Ishikawa (cell line): ENCODE measurements around the gene METRN.

Source experiments
- CEBPB ChIP-seq: IDR thresholded peaks from 2 replicates; pipeline ENCODE4 v1.6.1; 2012
- CREB1 ChIP-seq: IDR thresholded peaks from 2 replicates; pipeline ENCODE4 v1.6.1; 2012; ENCODE audit warnings: low read depth
- EGR1 ChIP-seq: IDR thresholded peaks from 2 replicates; pipeline ENCODE4 v1.6.1; 2012
- EP300 ChIP-seq: IDR thresholded peaks from 2 replicates; pipeline ENCODE4 v1.6.1; 2012; ENCODE audit warnings: borderline replicate concordance
- FOXM1 ChIP-seq: IDR thresholded peaks from 2 replicates; pipeline ENCODE4 v1.6.1; 2012; ENCODE audit warnings: low read depth, borderline replicate concordance
- NFIC ChIP-seq: IDR thresholded peaks from 2 replicates; pipeline ENCODE4 v1.6.1; 2012
- RAD21 ChIP-seq: IDR thresholded peaks from 2 replicates; pipeline ENCODE4 v1.6.1; 2012; ENCODE audit warnings: low read depth
- TAF1 ChIP-seq: IDR thresholded peaks from 2 replicates; pipeline ENCODE4 v1.6.1; 2012; ENCODE audit warnings: low read depth, mild to moderate bottlenecking
- TCF12 ChIP-seq: IDR thresholded peaks from 2 replicates; pipeline ENCODE4 v1.6.1; 2012; ENCODE audit warnings: low read depth
- TEAD4 ChIP-seq: IDR thresholded peaks from 2 replicates; pipeline ENCODE4 v1.6.1; 2012
- YY1 ChIP-seq: IDR thresholded peaks from 2 replicates; pipeline ENCODE4 v1.6.1; 2012; ENCODE audit warnings: low read depth
- ZBTB7A ChIP-seq: IDR thresholded peaks from 2 replicates; pipeline ENCODE4 v1.6.1; 2012; ENCODE audit warnings: low read depth
- TF ChIP-seq, protein P1 (sequence below): IDR thresholded peaks from 2 replicates; pipeline ENCODE4 v1.6.1; 2012; ENCODE audit warnings: low read depth, mild to moderate bottlenecking
- TF ChIP-seq, protein P2 (sequence below): IDR thresholded peaks from 2 replicates; pipeline ENCODE4 v1.6.1; 2012
- TF ChIP-seq, protein P3 (sequence below): IDR thresholded peaks from 2 replicates; pipeline ENCODE4 v1.6.1; 2012

The METRN gene

DNA sequence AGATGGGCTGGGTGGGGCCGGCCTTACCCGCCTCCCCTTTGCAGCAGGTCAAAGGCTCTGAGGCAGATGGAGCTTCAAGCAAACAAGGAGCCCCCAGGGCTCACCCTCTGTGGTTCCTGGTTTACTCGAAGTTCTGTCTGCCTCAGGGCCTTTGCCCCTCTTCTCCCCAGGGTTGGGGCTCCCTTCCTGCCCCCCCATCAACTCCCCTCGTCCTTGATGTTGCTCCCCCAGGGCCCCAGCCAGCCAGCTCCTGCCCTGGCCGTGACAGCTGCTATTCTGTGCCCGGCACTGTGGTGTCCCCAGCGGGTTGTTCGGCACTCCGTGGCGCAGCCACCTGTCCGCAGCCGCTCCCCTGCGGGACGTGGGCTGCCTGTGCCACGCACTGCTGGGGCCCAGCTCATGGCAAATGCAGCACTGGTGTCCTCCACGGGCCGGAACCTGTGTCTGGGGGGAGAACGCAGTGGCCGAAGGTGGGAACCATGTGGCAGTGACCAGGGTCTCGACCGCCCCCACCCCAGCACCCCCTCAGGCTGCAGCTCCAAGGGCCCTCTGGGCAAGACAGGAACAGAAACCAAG lies 4.3 kb upstream of the METRN start:
- TF ChIP-seq CREB1 = no peak

DNA sequence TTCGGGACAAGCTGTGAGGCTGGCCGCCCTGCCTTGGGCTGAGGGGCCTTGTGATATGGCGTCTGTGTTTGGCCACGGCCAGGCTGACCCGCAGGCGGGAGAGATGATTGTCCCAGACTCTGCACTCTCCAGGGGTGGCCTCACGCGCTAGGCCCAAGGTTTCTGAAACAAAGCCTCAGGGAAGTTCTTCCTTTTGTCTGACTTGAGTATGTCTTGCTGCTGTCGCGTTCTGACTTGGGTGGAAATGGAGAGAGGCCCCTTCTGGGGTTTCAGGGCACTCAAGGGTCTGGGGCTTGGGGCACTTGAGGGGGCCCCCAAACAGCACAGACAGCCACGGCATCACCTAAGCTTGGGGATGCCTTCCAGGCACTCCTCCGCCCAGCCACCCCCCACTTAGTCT lies 3.8 kb upstream of the METRN start:
- TF ChIP-seq NFIC (no peak), ZBTB7A (no peak), CEBPB (no peak), TCF12 (no peak)
- TF ChIP-seq, protein P1, sequence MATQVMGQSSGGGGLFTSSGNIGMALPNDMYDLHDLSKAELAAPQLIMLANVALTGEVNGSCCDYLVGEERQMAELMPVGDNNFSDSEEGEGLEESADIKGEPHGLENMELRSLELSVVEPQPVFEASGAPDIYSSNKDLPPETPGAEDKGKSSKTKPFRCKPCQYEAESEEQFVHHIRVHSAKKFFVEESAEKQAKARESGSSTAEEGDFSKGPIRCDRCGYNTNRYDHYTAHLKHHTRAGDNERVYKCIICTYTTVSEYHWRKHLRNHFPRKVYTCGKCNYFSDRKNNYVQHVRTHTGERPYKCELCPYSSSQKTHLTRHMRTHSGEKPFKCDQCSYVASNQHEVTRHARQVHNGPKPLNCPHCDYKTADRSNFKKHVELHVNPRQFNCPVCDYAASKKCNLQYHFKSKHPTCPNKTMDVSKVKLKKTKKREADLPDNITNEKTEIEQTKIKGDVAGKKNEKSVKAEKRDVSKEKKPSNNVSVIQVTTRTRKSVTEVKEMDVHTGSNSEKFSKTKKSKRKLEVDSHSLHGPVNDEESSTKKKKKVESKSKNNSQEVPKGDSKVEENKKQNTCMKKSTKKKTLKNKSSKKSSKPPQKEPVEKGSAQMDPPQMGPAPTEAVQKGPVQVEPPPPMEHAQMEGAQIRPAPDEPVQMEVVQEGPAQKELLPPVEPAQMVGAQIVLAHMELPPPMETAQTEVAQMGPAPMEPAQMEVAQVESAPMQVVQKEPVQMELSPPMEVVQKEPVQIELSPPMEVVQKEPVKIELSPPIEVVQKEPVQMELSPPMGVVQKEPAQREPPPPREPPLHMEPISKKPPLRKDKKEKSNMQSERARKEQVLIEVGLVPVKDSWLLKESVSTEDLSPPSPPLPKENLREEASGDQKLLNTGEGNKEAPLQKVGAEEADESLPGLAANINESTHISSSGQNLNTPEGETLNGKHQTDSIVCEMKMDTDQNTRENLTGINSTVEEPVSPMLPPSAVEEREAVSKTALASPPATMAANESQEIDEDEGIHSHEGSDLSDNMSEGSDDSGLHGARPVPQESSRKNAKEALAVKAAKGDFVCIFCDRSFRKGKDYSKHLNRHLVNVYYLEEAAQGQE = no peak

DNA sequence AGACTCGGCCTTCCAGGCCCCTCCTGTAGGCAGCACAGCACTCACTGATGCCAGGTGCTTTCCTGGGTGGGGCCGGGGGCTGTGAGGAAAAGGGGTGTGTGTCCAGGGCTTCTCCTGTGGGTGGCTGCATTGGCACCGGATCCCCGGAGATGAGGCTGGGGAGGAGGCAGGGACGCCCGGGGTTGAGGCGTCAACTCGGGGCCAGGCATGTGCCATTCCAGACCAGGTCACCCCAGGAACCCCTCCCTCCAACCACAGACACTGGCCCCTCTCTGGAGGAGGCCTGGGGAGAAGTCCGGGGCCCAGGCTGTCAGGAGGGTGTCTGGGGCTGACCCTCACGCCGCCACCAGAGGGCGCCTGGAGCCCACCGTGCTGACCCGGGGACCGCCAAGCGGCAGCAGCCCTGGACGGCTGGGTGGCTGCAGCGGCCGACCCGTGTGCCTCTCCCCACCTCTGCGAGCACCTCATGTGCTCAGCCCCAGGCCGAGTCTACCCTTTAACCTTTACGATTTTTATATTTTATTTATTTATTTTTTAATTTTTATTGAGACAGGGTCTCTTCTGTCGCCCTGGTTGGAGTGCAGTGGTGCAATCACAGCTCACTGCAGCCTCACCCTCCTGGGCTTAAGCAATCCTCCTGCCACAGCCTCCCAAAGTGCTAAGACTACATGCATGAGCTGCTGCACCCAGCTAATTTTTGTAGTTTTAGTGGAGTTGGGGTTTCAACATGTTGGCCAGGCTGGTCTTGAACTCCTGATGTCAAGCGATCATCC lies 3.2 kb upstream of the METRN start:
- TF ChIP-seq RAD21 (peak; percentile 90), NFIC (no peak)

DNA sequence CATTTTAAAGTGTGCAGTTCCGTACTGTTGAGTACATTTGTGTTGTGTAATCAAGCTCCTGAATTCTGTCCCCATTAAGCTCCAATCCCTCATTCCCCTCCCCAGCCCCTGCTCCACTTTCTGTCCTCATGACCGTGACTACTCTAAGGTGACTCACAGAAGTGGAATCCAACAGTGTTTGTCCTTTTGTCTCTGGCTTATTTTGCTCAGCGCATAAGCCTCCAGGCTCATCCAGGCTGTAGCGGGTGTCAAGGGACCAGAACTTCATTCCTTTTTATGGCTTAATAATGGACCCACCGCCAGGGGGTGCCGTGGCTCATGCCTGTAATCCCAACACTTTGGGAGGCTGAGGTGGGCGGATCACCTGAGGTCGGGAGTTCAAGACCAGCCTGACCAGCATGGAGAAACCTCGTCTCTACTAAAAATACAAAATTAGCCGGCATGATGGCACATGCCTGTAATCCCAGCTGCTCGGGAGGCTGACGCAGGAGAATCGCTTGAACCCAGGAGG lies 2.1 kb upstream of the METRN start:
- peak; percentile 5; the same call in 1 of the 2 replicates for TF ChIP-seq TEAD4
- peak; percentile 35 for TF ChIP-seq RAD21
- TF ChIP-seq, protein P2, sequence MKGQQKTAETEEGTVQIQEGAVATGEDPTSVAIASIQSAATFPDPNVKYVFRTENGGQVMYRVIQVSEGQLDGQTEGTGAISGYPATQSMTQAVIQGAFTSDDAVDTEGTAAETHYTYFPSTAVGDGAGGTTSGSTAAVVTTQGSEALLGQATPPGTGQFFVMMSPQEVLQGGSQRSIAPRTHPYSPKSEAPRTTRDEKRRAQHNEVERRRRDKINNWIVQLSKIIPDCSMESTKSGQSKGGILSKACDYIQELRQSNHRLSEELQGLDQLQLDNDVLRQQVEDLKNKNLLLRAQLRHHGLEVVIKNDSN = 0 out of 2 replicates have a peak, but pooled peaks have one; percentile 15
- peak; percentile 50; the same call in 1 of the 2 replicates for TF ChIP-seq CEBPB
- TF ChIP-seq EP300 = 0 out of 2 replicates have a peak, but pooled peaks have one; percentile 37

DNA sequence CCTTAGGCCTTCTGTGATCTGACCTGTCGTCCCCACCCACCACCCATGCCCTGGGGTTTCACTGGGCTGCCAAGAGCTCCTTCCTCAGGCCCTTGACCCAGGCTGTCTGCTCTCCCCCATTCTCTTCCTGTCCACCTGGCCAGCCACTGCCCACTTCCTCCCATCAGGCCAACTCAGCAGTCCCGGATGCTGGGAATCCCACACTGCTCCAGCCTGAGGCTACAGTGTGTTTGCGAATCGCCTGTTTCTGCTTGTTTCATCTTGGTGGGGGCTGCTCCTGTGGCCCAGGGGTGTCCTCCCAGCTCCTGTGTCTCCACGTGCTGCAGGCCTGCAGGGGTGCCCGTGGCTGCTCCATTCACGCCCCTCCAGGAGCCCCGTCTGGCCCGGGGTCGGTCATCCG lies 839 bp upstream of the METRN start:
- TF ChIP-seq, protein P3, sequence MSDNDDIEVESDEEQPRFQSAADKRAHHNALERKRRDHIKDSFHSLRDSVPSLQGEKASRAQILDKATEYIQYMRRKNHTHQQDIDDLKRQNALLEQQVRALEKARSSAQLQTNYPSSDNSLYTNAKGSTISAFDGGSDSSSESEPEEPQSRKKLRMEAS = no peak
- TF ChIP-seq EP300 (no peak), TAF1 (no peak), CREB1 (no peak), TCF12 (no peak), FOXM1 (no peak), ZBTB7A (no peak), RAD21 (no peak), CEBPB (no peak), EGR1 (no peak), NFIC (no peak), YY1 (no peak), TEAD4 (no peak)
- TF ChIP-seq, protein P1 = no peak
- TF ChIP-seq, protein P2 = no peak

DNA sequence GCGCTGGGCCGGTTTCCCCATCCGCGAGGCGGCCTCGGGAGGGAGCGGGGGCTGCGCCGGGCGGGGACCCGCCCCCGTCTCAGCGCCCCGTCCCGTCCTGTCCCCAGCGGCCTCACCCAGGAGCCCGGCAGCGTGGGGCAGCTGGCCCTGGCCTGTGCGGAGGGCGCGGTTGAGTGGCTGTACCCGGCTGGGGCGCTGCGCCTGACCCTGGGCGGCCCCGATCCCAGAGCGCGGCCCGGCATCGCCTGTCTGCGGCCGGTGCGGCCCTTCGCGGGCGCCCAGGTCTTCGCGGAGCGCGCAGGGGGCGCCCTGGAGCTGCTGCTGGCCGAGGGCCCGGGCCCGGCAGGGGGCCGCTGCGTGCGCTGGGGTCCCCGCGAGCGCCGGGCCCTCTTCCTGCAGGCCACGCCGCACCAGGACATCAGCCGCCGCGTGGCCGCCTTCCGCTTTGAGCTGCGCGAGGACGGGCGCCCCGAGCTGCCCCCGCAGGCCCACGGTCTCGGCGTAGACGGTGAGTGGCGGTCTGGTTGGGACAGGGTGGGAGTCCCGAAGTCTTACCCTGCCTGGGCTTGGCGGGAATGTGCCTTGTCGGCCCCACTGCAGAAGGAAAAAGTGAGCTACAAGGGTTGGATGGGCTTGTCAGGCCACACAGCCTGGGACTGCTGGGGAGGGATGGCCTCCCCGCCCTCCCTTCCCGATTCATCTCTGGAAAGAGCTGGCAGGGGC lies 720 bp downstream of the METRN start:
- TF ChIP-seq, protein P2 = no peak
- no peak for TF ChIP-seq TEAD4
- TF ChIP-seq NFIC = peak; percentile 23; the same call in 1 of the 2 replicates
- TF ChIP-seq YY1 = no peak
- TF ChIP-seq FOXM1 = no peak
- no peak; the same call in 1 of the 2 replicates for TF ChIP-seq ZBTB7A
